Peyer's patch (tissue), 4 donors: Measurements from ENCODE around the gene CADM1. TPM values are rescaled to one million over a fixed set of nuclear protein-coding genes. Genes with fewer than 3 reads are reported as not detected.

ENCODE experiments used
- DNase-seq, 3 donors: peaks; one replicate each; pipeline ENCODE4 v3.0.0-alpha.2; 2017 to 2019
- H3K27ac ChIP-seq, 4 donors: fragments of 200-600 bp; sonication (generic); one replicate each; pipeline ENCODE4 v1.5.1; 2016 to 2019
- H3K27me3 ChIP-seq, 2 donors: fragments of 200-600 bp; sonication (generic); one replicate each; pipeline ENCODE4 v1.5.1; 2019
- H3K36me3 ChIP-seq, 3 donors: fragments of 200-600 bp; sonication (generic); one replicate each; pipeline ENCODE4 v1.5.1; 2016 to 2019
- H3K4me1 ChIP-seq, 4 donors: fragments of 200-600 bp; sonication (generic); one replicate each; pipeline ENCODE4 v1.5.1; 2016 to 2019
- H3K4me3 ChIP-seq, 4 donors: fragments of 200-600 bp; sonication (generic); 1 replicate in 3 of 4; 2 replicates in 1 of 4; pipeline ENCODE4 v1.5.1; 2016 to 2019; ENCODE audit warnings: mild to moderate bottlenecking in 1 of 4
- H3K9me3 ChIP-seq, 4 donors: fragments of 200-600 bp; sonication (generic); one replicate each; pipeline ENCODE4 v1.5.1; 2016 to 2019; ENCODE audit warnings: mild to moderate bottlenecking in 1 of 4
- CTCF ChIP-seq, 6 experiments: fragments of 450-650 bp in 4 of 6; fragments of 200-600 bp in 2 of 6; sonication (generic) in 1 of 6; IDR thresholded peaks; one replicate each; pipeline ENCODE4 v1.5.1; 2017 to 2019; ENCODE audit warnings: antibody characterized with exemption in 6 of 6, mild to moderate bottlenecking in 3 of 6, moderate library complexity in 1 of 6
- POLR2A ChIP-seq, 2 donors: fragments of 450-650 bp; IDR thresholded peaks; one replicate each; pipeline ENCODE4 v1.5.1; 2017; ENCODE audit warnings: antibody characterized with exemption in 2 of 2, mild to moderate bottlenecking in 2 of 2, moderate library complexity in 2 of 2
- total RNA-seq, 4 donors: library from RNA; depleted of rRNA; stranded (reverse); fragments of >200 nt; gene quantifications; one replicate each; pipeline ENCODE4 v1.1.0, GENCODE V29; 2016

The CADM1 gene
- total RNA-seq, 4 donors from 2014 or later = 0.38 to 8.3 (median 2.5) TPM

GRCh38 chr11:115276191-115276590 lies 228.0 kb downstream of the CADM1 start:
- Histone ChIP-seq H3K4me3 (no peak overlapping the region), H3K36me3 (no peaks in the 10 kb centered on the region), H3K27me3 (no peaks in the 10 kb centered on the region), H3K9me3 (no peaks in the 10 kb centered on the region), H3K4me1 (no peaks in the 10 kb centered on the region), H3K27ac (no peak overlapping the region)
- TF ChIP-seq CTCF (IDR thresholded peaks at IDR 0.05) = no peak
- no peak for TF ChIP-seq POLR2A (IDR thresholded peaks at IDR 0.05)
- DNase-seq = no peak

DNA sequence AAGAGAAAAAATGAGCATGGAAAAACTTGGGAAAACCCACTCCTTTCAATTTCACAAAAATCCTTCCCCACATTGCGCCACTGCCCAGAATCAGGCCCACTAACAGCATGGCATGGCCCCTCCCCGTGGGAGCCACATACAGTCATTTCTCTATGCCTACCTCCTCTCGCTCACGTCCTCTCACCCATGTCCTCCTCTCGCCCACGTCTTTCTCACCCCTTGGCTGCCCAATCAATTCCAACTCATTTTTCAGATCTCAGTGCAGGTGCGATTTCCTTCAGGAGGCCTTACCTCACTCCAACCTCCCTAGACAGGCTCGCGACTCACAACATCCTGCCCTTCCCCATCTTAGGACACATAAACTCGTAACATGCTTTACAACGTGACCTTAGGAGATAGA lies 229.2 kb downstream of the CADM1 start:
- Histone ChIP-seq H3K9me3 (no peaks in the 10 kb centered on the region), H3K4me1 (no peaks in the 10 kb centered on the region), H3K27me3 (no peaks in the 10 kb centered on the region), H3K27ac (no peak overlapping the region), H3K36me3 (no peaks in the 10 kb centered on the region), H3K4me3 (no peak overlapping the region)
- TF ChIP-seq CTCF (IDR thresholded peaks at IDR 0.05) (no peak), POLR2A (IDR thresholded peaks at IDR 0.05) (no peak)
- no peak for DNase-seq

GRCh38 chr11:115272925-115273324 lies 231.3 kb downstream of the CADM1 start:
- Histone ChIP-seq H3K4me3 (no peak overlapping the region), H3K4me1 (no peaks in the 10 kb centered on the region), H3K36me3 (no peaks in the 10 kb centered on the region), H3K27me3 (no peaks in the 10 kb centered on the region), H3K27ac (no peak overlapping the region), H3K9me3 (no peaks in the 10 kb centered on the region)
- DNase-seq = no peak
- TF ChIP-seq POLR2A (IDR thresholded peaks at IDR 0.05) (no peak), CTCF (IDR thresholded peaks at IDR 0.05) (no peak)

DNA sequence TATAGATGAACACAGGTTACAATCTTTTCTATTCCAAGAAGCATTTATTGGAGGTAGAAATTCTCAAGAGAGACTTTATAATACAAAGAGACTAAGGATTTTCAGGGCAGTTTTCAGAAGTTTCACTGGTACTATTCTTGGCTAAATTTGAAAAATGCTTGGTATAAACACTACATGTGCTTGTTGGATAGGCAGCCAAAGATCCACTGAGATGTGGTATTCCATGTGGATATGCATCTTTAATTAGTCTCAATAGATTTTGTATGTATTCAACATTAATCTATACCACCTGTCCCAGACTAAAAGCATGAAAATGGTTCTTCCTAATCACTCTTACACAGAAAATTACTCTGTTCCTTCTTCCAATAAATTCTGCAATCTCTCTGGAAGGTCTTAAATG lies 232.6 kb downstream of the CADM1 start:
- Histone ChIP-seq H3K4me3 (no peak overlapping the region), H3K9me3 (no peaks in the 10 kb centered on the region), H3K27ac (no peak overlapping the region), H3K36me3 (no peaks in the 10 kb centered on the region), H3K4me1 (no peaks in the 10 kb centered on the region), H3K27me3 (no peaks in the 10 kb centered on the region)
- no peak for DNase-seq
- TF ChIP-seq CTCF (IDR thresholded peaks at IDR 0.05) = no peak
- no peak for TF ChIP-seq POLR2A (IDR thresholded peaks at IDR 0.05)

- no peaks in the 10 kb centered on the region for H3K36me3 ChIP-seq
- no peak overlapping the region for H3K27ac ChIP-seq
- no peaks in the 10 kb centered on the region for H3K9me3 ChIP-seq
- H3K27me3 ChIP-seq = no peaks in the 10 kb centered on the region
- H3K4me3 ChIP-seq = no peak overlapping the region
- H3K4me1 ChIP-seq = no peaks in the 10 kb centered on the region
- DNase-seq = no peak
- no peak for TF ChIP-seq POLR2A (IDR thresholded peaks at IDR 0.05)
- TF ChIP-seq CTCF (IDR thresholded peaks at IDR 0.05) = no peak
Observed at GRCh38 chr11:115269191-115269950, 234.8 kb downstream of the CADM1 start.
